ENCODE measurements around the gene TNF. TPM values are rescaled to one million over a fixed set of nuclear protein-coding genes. Genes with fewer than 3 reads are reported as not detected.
A peak's percentile ranks its signal among the peaks of the same experiment; 100 is the strongest.

TNF gene
- total RNA-seq, 1 experiment from 2014 or later = not detected

DNA sequence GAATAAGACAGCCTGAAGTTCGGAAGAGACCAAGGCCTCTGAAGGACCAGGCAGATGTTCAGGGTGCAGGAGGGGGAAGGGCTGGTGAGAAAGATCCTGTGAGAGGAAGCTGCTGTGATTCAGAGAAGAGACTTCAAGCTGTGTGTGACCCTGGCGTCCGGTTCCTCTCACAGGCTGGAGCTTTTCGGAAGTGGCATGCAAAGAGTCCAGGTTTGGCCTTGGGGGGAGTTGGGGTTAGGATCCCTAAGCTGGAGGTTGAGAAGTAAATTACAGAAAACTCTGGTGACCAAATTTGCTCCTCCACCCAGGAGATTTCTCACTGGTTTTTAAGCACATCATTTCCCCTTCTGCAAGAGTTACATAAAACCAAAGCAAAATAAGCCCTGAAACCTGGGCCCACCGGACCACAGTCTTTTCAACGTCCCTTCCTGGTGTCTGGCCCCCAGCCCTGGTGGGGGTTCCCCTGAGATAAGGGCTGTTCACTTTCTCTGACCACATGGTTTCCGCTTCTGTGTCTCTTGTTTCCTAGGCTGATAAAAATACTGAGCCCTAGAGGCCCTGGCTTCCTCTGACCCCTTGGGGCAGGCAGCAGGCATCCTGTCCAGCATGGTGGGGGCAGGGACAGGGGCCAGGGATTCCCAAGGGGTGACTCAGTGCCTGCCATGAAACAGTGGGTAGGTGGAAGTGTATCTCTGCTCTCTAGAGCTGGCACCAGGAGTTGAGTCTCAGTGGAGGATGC, 15.2 kb upstream of the TNF start:
- H3K9me2 ChIP-seq (replicated peaks; ENCODE audit: low read length) = no peaks in the 10 kb centered on the region
- no peak for TF ChIP-seq EZH2phosphoT487 (IDR thresholded peaks at IDR 0.05; ENCODE audit: borderline replicate concordance, low read length)
- no peak for TF ChIP-seq EZH2 (IDR thresholded peaks at IDR 0.05; ENCODE audit: low read length, unreplicated experiment)
- TF ChIP-seq, protein P1, sequence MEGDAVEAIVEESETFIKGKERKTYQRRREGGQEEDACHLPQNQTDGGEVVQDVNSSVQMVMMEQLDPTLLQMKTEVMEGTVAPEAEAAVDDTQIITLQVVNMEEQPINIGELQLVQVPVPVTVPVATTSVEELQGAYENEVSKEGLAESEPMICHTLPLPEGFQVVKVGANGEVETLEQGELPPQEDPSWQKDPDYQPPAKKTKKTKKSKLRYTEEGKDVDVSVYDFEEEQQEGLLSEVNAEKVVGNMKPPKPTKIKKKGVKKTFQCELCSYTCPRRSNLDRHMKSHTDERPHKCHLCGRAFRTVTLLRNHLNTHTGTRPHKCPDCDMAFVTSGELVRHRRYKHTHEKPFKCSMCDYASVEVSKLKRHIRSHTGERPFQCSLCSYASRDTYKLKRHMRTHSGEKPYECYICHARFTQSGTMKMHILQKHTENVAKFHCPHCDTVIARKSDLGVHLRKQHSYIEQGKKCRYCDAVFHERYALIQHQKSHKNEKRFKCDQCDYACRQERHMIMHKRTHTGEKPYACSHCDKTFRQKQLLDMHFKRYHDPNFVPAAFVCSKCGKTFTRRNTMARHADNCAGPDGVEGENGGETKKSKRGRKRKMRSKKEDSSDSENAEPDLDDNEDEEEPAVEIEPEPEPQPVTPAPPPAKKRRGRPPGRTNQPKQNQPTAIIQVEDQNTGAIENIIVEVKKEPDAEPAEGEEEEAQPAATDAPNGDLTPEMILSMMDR (conservative IDR thresholded peaks at IDR 0.05; ENCODE audit: low read depth, low read length) = no peak
- POLR2A ChIA-PET (ENCODE audit: unreplicated experiment) = no interaction called here
- no peak overlapping the region for H2AFZ ChIP-seq (ENCODE audit: low read length)
- peak overlapping the region; percentile 17 for H3K4me2 ChIP-seq (ENCODE audit: low read length)
- intact Hi-C loops (cut with micrococcal nuclease) = no loop called here
- DNase-seq (peak; percentile 65), ATAC-seq (peak; percentile 68)
- H3K9ac ChIP-seq (ENCODE audit: low read length) = no peak overlapping the region
- no peaks in the 10 kb centered on the region for H3F3A ChIP-seq (ENCODE audit: low read length, unreplicated experiment)
- H3K27me3 ChIP-seq (ENCODE audit: low read length) = no peaks in the 10 kb centered on the region
- CTCF ChIA-PET = no interaction called here
- no TSS peak for BruUV-seq (replicated peaks)
- H3K36me3 ChIP-seq (ENCODE audit: low read depth, low read length) = peaks cover 9% of the 10 kb centered on the region; the same call in 1 of the 2 replicates
- no peaks in the 10 kb centered on the region for H4K20me1 ChIP-seq (ENCODE audit: low read length)
- H3K79me2 ChIP-seq (ENCODE audit: low read length) = no peaks in the 10 kb centered on the region
- no peak overlapping the region for H3K4me3 ChIP-seq (ENCODE audit: low read length)
- H3K4me1 ChIP-seq (ENCODE audit: insufficient read depth, low read length) = peaks cover 23% of the 10 kb centered on the region
- H3K27ac ChIP-seq (ENCODE audit: low read length) = peak overlapping the region; percentile 45
- H3K9me3 ChIP-seq (ENCODE audit: low read length) = no peaks in the 10 kb centered on the region

DNA sequence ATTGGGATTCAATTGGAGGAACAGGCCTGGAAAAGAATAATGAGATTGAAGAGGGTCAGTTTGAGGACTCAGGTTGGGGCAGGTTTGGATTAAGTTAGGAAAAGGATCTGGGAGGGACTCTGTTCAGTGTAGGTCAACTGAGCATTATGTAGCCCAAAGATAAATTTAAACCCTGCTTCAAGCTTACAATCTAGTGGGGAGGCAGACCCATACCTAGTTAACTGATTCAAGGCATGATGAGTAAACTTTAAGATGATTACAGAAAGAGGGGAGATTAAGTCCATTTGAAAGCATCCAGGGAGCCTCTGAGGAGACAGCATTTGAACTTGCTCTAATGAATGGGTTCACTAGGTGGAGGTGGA, 14.7 kb upstream of the TNF start:
- Histone ChIP-seq H3K9me2 (replicated peaks; ENCODE audit: low read length) (no peaks in the 10 kb centered on the region), H3K4me3 (ENCODE audit: low read length) (no peak overlapping the region), H3K79me2 (ENCODE audit: low read length) (no peaks in the 10 kb centered on the region), H3K9me3 (ENCODE audit: low read length) (no peaks in the 10 kb centered on the region), H3K27me3 (ENCODE audit: low read length) (no peaks in the 10 kb centered on the region), H3K9ac (ENCODE audit: low read length) (no peak overlapping the region), H3K27ac (ENCODE audit: low read length) (peak overlapping the region; percentile 45), H3K36me3 (ENCODE audit: low read depth, low read length) (peaks cover 9% of the 10 kb centered on the region; the same call in 1 of the 2 replicates), H3K4me1 (ENCODE audit: insufficient read depth, low read length) (peaks cover 23% of the 10 kb centered on the region), H4K20me1 (ENCODE audit: low read length) (no peaks in the 10 kb centered on the region), H3F3A (ENCODE audit: low read length, unreplicated experiment) (no peaks in the 10 kb centered on the region), H2AFZ (ENCODE audit: low read length) (no peak overlapping the region), H3K4me2 (ENCODE audit: low read length) (peak overlapping the region; percentile 17; the same call in 1 of the 2 replicates)
- no TSS peak for BruUV-seq (replicated peaks)
- ChIA-PET CTCF (no interaction called here), POLR2A (ENCODE audit: unreplicated experiment) (interaction anchor here (0.6 kb wide), 1 partner anchor 62 kb away, joined by 3 read pairs; no protein-coding TSS in a partner anchor)
- intact Hi-C loops (cut with micrococcal nuclease) = no loop called here
- TF ChIP-seq EZH2phosphoT487 (IDR thresholded peaks at IDR 0.05; ENCODE audit: borderline replicate concordance, low read length) = no peak
- no peak for TF ChIP-seq EZH2 (IDR thresholded peaks at IDR 0.05; ENCODE audit: low read length, unreplicated experiment)
- TF ChIP-seq, protein P1 (conservative IDR thresholded peaks at IDR 0.05; ENCODE audit: low read depth, low read length) = no peak
- DNase-seq (no peak), ATAC-seq (no peak)

Data from PC-3 (cell line).